ENCODE results near the gene PDILT.
"Not testable (repeated sequence)": the region's sequence is repeated elsewhere in the genome, so short reads cannot be mapped to it uniquely, and the experiment has no call there.

PDILT gene

GRCh38 chr16:20404637-20405036 is at the start of gene PDILT:
Gene PDILT (minus strand): TSS chr16:20404737. CDS start chr16:20399300, 5,437 bp downstream.
- no peak for DNase-seq

DNA sequence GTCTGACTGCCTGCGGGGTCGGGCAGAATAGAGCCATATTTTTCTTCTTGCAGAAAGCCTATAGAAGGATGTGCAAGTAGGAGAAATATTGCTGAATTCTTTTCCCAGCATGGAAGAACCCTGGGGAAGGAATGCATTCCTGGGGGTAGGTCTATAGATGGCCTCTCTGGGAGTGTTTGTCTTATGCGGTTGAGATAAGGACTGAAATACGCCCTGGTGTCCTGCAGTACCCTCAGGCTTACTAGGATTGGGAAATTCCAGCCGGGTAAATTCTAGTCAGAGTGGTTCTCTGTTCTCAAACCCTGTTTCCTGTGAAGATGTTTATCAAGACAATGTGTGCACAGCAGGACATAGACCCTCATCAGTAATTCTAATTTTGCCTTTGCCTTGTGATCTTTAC is 49.1 kb upstream of the PDILT start:
- DNase-seq = not testable (repeated sequence)

GRCh38 chr16:20451364-20451763 is 46.8 kb upstream of the PDILT start, which contains the start of gene ACSM2A:
Gene ACSM2A (plus strand): TSS chr16:20451521. CDS start chr16:20460115, 8,594 bp downstream.
- DNase-seq = not testable (repeated sequence)

DNA sequence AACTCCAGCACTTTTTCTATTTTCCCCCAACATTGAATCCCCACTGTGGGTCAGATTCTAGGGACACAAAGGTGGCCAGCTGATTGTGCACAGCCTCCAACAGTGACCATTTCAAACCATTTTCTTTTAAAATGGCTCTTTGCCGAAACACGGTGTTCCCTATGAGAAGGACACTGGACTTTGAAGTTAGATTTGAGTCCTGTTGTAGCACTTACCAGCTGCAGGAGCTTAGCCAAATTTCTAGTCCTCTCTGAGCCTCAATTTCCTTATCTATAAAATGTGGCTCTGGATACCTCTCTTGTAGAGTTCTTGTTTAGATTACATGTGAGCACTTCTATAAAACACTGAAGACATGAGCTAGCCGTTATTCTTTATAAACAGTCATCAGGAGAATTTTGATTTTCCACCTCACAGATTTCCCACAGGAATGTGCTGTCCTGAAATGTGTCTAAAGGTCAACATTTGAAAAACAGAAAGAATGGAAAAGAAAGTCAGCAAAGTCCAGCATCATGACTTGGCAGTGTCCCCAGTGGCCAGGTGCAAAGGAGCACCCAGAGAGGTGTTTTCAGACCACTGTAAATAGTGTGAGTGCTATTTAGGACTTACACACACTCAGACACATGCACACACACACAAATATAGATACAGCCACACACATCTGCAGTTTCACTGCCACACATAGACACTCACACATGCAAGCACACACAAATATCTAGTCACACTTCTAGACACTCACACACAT is 42.3 kb upstream of the PDILT start:
- DNase-seq = not testable (repeated sequence)

DNA sequence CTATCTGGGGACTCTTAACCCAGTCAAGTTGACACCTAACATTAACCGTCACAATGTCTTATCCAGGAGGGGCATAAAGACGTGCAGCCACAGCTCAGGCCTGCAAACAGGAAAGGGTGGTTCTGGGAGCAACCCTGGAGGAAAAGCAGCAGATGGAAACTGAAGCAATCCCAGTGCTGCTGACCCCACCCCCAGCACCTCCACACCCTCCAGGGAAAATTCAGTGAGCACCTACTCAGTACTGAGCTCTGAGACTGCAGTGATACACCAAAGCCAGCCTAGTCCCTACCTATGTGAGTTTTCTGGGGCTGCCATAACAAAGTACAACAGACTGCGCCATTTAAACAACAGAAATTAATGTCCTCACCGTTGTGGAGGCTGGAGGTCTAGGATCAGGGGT is 37.3 kb upstream of the PDILT start:
- not testable (repeated sequence) for DNase-seq

DNA sequence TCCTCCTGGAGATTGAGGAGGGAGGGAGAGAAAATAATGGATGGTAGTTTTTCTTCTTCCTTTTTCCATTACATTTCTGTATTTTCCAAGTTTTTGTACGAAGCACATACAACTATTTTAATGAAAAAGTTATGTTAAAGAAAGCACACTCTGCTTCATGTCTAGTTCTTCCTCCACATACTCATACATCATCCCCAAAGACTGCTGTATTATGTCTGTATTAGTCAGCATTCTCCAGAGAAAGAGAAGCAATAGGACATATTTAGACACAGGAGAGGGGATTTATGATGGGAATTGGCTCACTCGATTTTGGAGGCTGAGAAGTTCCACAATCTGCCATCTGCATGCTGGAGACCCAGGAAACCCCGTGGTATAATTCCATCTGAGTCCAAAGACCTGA is 36.7 kb upstream of the PDILT start:
- DNase-seq = no peak

DNA sequence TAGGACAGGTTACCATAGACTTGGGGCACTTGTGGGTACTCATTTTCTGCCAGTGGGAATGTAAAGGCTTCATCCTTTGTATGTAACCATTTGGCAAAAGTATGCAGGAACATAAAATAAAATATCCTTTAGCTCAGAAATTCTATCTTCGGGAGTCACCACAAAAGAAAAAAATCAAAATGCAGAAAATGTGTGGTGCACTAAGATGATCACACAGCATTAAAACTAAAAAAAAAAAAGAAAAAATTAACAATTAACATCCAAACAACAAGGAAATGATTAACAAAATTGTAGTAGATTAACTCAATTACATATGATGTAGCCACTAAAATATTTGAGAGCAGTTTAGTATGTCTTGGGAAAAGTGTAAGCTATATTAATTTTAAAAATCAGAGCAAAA is 36.2 kb upstream of the PDILT start:
- not testable (repeated sequence) for DNase-seq

DNA sequence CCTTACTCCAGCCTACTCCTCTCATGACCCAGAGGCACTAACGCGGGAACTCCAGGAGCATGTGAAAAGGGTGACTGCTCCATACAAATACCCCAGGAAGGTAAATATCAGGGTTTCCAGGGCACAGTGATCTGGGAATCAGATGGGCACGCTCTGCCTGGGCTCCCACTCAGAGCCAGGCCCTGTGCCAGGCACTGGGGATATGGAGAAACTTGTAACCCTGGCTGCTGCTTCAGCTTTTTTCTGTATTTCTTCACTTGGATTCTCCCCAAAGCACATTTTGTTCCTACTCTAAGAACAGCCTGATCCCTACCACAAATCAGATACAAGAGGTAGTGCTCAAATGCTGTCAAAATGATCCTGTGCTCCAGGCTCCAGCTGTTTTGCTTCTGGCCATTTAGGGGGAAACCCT is 35.3 kb upstream of the PDILT start:
- DNase-seq = not testable (repeated sequence)

DNA sequence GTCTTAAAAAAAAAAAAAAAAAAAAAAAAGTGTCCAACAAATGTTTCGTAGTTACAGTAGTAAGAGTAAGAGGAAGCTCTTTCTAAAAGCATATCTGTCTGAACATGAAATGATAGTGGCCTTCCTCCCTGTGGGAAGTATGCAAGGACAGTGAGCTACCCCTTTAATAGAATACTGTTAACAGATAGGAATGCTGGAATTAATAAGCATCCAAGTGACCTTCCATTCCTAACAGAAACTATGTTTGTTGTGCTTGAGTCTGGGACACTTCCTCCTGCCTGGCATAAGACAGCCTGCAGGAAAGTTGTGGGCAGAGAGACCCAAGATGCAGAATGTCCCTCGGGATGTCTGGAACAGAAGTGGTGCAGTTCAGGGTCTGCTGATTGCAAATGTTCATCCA is 34.4 kb upstream of the PDILT start:
- not testable (repeated sequence) for DNase-seq

DNA sequence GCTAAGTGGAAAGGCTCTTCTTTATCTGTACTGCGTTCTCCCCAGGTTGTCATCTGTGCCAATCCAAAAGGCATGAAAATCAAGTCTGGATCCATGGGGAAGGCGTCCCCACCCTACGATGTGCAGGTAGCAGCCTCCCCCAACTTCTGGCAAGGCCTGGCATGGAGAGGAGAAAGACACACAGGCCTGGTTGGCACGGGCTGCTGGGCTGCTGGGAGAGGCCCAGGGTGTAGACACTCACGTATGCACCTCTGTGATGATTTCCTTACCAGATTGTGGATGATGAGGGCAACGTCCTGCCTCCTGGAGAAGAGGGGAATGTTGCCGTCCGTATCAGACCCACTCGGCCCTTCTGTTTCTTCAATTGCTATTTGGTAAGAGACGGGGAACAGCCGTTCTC is 26.4 kb upstream of the PDILT start:
- no peak for DNase-seq

DNA sequence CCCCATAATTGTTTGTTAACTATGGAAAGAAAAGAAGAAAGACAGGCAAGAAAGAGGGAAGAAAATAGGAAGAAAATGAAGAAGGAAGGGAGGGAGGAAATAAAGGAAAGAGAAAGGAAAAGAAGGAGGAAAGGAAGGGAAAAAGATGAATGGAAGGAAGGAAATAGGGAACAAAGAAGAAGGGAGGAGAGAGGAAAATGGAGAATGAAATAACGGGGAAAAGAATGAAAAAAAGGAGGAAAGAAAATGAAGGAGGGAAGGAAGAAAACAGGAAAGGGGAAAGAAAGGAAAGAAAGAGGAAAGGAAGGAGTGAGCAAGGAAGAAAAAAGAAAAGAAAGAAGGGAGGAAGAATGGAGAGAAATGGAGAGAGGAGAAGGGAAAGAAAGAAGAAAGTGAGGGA is 25.9 kb upstream of the PDILT start:
- not testable (repeated sequence) for DNase-seq

GRCh38 chr16:20429499-20429898 is 25.0 kb upstream of the PDILT start:
- DNase-seq = not testable (repeated sequence)

GRCh38 chr16:20427401-20427797 is 22.9 kb upstream of the PDILT start:
- DNase-seq = not testable (repeated sequence)

DNA sequence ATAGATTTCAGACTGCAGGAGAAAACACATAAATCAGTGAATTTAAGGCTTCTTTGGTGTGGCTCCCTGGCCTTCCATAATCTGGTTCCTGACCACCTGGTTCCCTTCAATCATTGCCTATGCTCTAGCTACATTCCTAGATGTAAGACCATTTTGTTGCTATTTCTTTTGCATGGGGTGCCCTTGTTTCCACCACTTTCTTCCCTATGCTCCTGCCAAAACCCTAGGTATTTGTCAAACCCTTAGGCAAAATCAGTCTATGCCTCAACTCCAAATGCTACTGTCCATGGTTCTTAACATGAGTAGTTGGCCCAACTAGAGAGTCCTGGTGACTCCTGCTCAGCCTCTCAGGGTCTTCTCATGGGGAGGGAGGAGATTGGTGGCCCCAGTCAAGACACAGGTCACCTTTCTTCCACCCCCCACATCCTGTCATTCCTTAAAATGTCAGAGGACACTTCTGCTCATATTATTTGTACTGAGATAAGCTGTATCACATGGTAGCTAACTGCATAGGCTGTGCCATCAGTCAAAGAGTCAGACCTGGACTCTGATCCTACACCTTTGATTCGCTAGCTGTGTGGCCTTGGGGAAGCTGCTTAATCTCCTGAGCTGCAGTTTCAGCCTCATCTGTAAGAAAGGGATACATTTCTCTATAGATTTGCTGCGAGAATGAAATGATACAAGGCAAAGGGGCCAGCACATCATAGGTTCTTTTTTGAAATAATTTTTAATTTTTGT is 19.8 kb upstream of the PDILT start:
- DNase-seq = no peak

GRCh38 chr16:20423772-20424128 is 19.2 kb upstream of the PDILT start:
- DNase-seq = not testable (repeated sequence)

DNA sequence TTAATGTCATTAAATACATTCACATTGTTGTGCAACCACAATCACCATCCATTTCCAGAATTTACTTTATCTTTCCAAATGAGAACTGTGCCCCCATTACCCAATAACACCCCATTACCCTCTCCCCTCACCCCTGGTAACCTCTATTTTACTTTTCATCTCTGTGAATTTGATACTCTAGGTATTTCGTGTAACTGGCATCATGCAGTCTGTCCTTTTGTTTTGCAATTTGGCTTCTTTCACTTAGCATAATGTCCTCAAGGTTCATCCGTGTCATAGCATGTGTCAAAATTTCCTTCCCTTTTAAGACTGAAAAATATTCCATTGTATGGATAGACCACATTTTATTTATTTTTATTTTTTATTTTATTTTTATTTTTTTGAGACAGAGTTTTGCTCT is 17.2 kb upstream of the PDILT start:
- not testable (repeated sequence) for DNase-seq

- DNase-seq = not testable (repeated sequence)
These were observed 14.6 kb upstream of the PDILT start for GRCh38 chr16:20419093-20419492.

DNA sequence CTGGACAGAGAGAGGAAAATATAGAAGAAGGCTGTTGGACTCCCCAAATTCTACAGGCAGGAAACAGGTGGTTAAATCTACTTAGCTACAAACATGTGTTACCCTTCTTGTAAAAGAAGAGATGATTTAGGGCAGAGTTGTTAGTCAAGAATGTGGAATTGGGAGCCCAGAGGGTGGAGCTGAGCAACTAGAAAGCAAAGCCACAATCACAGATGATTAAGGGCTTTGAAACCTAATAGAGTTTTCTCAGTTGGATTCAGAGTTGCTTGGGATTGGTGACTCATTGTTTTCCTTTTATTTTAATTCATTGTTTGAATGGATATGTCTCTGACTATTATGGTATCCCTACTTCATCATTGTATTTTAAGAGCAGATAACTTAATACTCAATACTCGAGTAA is 11.0 kb upstream of the PDILT start:
- DNase-seq = no peak

- DNase-seq = no peak
These were observed 6.5 kb upstream of the PDILT start for GRCh38 chr16:20411055-20411454.

DNA sequence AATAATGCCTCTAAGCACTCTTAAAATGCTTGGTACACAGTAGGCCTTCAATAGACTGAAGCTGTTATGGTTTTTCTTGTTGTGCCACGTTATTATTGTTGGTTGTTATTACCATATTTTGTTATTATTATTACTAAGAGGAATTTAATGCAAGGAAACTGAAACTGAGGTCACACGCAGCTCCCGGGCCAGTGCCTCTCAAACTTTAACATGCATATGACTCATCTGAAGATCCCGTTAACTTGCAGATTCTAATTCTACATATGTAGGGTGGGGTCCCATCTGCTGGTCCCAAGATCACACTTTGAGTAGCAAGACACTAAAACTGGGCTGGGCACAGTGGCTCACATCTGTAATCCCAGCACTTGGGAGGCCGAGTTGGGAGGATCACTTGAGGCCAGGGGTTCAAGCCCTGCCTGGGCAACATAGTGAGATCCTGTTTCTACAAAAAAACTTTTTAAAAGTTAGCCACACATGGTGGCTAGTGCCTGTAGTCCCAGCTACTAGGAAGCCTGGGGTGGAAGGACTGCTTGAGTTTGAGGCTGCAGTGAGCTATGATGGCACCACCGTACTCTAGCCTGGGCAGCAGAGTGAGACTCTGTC is 5.7 kb upstream of the PDILT start:
- DNase-seq = no peak

DNA sequence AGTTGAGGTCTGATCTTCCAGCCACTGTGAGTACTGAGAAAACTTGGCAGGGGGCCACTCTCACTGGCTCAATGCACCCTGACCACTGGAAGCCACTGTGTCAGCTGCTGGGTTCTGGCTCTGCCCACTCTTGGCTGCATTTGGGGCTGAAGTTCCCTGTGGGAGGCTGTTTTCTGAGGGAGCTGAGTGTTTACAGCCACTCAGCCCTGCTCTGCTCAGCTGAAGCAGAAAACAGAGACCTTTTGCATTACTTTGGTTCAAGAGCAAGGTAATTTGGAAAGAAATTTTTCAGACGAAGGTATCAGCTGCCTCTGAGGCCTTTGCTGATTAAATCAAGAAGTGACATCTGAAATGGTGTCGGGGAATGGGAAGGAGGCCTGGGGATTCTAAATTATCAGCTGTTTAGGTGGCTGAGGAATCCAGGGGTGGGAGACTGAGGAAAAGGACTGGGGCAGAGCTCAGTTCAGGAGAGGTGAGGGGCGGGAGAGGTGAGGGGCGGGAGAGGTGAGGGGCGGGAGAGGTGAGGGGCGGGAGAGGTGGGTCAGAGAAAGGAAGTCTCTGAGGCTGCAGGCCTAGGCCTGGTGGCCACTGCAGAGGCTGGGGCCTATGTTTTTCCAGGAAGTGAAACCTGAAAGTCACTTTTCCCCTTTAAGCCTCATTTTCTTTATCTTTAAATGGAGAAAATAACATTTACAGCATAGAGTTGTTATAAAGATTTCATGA is 5.0 kb upstream of the PDILT start, which contains the start of gene ACSM5:
Gene ACSM5, plus strand, starts transcription at position 137 of the 723 bp plus-strand sequence. CDS start 1,951 bp downstream, outside the sequence.
- peak; percentile 79 for DNase-seq

DNA sequence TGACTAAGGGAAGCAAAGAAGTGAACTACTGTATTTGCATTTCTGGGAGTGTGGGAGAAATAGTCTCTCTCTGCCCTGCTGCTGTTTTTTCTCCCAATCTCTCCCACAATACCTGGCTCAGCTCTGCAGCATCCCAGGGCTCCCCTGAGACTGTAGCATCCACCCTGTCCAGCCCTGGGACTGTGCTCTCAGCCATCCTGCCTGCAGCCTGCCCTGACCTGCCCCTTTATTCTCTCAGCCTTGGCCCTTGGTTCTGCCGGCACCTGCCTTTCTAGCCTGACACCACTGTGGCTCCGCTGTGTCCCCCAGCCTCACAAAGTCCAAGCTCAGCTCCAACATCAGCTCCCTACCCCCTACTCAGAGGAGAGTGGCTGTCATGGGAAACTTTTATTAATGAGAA is 1.9 kb downstream of the PDILT start:
- no peak for DNase-seq

DNA sequence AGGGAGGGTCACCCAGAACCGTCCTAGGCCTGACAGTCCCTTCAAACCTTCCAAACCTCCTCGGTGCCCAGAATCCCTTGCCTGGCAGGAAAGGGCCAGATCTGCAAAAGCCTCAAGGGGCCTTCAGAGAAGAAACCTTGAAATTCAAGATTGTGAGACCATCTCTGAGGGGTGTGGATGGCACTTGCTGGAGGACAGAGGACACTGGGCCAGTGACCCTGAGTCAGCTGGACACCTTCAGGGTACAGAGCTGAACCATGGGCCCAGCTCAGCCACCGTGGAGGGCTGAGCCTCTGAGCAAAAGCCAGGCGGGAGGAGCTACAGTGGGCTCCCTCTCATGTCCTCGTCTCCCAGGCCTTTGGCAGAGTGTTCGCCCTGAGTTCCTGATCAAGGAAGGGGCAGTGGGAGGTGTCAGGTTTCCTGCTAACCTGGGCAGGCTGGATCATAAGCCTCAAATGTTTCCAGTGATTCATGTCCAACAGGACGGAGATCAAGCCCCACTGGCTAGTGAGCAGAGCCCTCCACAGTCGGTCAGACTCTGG is 3.0 kb downstream of the PDILT start:
- no peak for DNase-seq

Measured in NCI-H1092 treated with DMSO at 0.1 percent for 48 hours (cell line).